ENCODE results near the gene ARHGAP21.

- TF ChIP-seq CTCF (conservative IDR thresholded peaks at IDR 0.05 in 1 of 2, IDR thresholded peaks at IDR 0.05 in 1 of 2; ENCODE audit: extremely low read depth in 1 of 2, insufficient read depth in 1 of 2, low read depth in 1 of 2, low read length in 2 of 2) (no peak), EZH2 (IDR thresholded peaks at IDR 0.05; ENCODE audit: borderline replicate concordance, low read length) (no peak)
Measured at GRCh38 chr10:24681572-24682088, 42.1 kb downstream of the ARHGAP21 start.

All from mammary epithelial cell (primary cell).